Mesenchymal stem cell (in vitro differentiated cells and primary cell): Measurements from ENCODE around the gene MRE11.

ENCODE experiments used
- DNase-seq: peaks from one replicate; pipeline ENCODE4 v3.0.0-alpha.2; 2013
- H2AFZ ChIP-seq: one replicate; pipeline ENCODE4 v1.6.1; 2013; ENCODE audit warnings: low read depth, mild to moderate bottlenecking, control low read depth, inconsistent platforms, low read length, moderate library complexity
- H2AK5ac ChIP-seq: 2 replicates; pipeline ENCODE4 v1.6.1; 2013; ENCODE audit warnings: low read length, moderate library complexity, mild to moderate bottlenecking, inconsistent platforms; ENCODE audit not compliant: severe bottlenecking
- H2BK120ac ChIP-seq: one replicate; pipeline ENCODE4 v1.6.1; 2013; ENCODE audit warnings: low read depth, mild to moderate bottlenecking, inconsistent platforms, low read length, moderate library complexity
- H2BK12ac ChIP-seq, 2 experiments: one replicate each; pipeline ENCODE4 v1.6.1; 2013; ENCODE audit warnings: inconsistent platforms in 2 of 2, low read length in 2 of 2, mild to moderate bottlenecking in 2 of 2, moderate library complexity in 2 of 2, control low read depth in 1 of 2
- H2BK15ac ChIP-seq: one replicate; pipeline ENCODE4 v1.6.1; 2013; ENCODE audit warnings: mild to moderate bottlenecking, low read depth, inconsistent platforms; ENCODE audit not compliant: poor library complexity, severe bottlenecking
- H2BK5ac ChIP-seq: 2 replicates; pipeline ENCODE4 v1.6.1; 2013; ENCODE audit warnings: low read depth, mild to moderate bottlenecking, low read length, control low read depth, inconsistent platforms; ENCODE audit not compliant: poor library complexity, severe bottlenecking
- H3K14ac ChIP-seq, 2 experiments: one replicate each; pipeline ENCODE4 v1.6.1; 2013; ENCODE audit warnings: inconsistent platforms in 2 of 2, low read length in 2 of 2, control low read depth in 1 of 2, mild to moderate bottlenecking in 1 of 2, moderate library complexity in 1 of 2
- H3K18ac ChIP-seq, 2 experiments: one replicate each; pipeline ENCODE4 v1.6.1; 2013; ENCODE audit warnings: inconsistent platforms in 2 of 2, low read length in 2 of 2, control low read depth in 1 of 2, low read depth in 1 of 2, mild to moderate bottlenecking in 1 of 2
- H3K23ac ChIP-seq, 2 experiments: one replicate each; pipeline ENCODE4 v1.6.1; 2013; ENCODE audit warnings: inconsistent platforms in 2 of 2, low read length in 2 of 2, mild to moderate bottlenecking in 2 of 2, moderate library complexity in 2 of 2, control low read depth in 1 of 2
- H3K27ac ChIP-seq: 2 replicates; pipeline ENCODE4 v1.5.1; 2013; ENCODE audit warnings: mild to moderate bottlenecking, moderate library complexity, low read length, control low read depth, inconsistent platforms; ENCODE audit not compliant: poor library complexity, severe bottlenecking
- H3K27me3 ChIP-seq, 2 experiments: 2 replicates each; pipeline versions ENCODE4 v1.6.1 to v1.7.0; 2013; ENCODE audit warnings: low read length in 2 of 2, mild to moderate bottlenecking in 2 of 2, moderate library complexity in 2 of 2, control low read depth in 1 of 2, inconsistent platforms in 1 of 2; ENCODE audit not compliant: control insufficient read depth in 1 of 2, insufficient read depth in 1 of 2
- H3K36me3 ChIP-seq, 2 experiments: 2 replicates each; pipeline versions ENCODE4 v1.6.1 to v1.7.0; 2013; ENCODE audit warnings: low read length in 2 of 2, control low read depth in 1 of 2, inconsistent platforms in 1 of 2, low read depth in 1 of 2, mild to moderate bottlenecking in 1 of 2; ENCODE audit not compliant: insufficient read depth in 2 of 2, control insufficient read depth in 1 of 2
- H3K4ac ChIP-seq, 2 experiments: one replicate each; pipeline ENCODE4 v1.6.1; 2013; ENCODE audit warnings: inconsistent platforms in 2 of 2, low read length in 2 of 2, mild to moderate bottlenecking in 2 of 2, moderate library complexity in 2 of 2, control low read depth in 1 of 2, low read depth in 1 of 2
- H3K4me1 ChIP-seq: 2 replicates; pipeline ENCODE4 v1.6.1; 2013; ENCODE audit warnings: low read depth, low read length, control low read depth; ENCODE audit not compliant: control insufficient read depth, insufficient read depth
- H3K4me2 ChIP-seq: 2 replicates; pipeline ENCODE4 v1.6.1; 2013; ENCODE audit warnings: low read length, mild to moderate bottlenecking, inconsistent platforms; ENCODE audit not compliant: poor library complexity, severe bottlenecking
- H3K4me3 ChIP-seq, 2 experiments: 2 replicates each; pipeline versions ENCODE4 v1.5.1 to v1.7.0; 2013; ENCODE audit warnings: low read length in 2 of 2, mild to moderate bottlenecking in 2 of 2, control low read depth in 1 of 2, low read depth in 1 of 2; ENCODE audit not compliant: insufficient read depth in 1 of 2
- H3K79me1 ChIP-seq: replicated peaks from 2 replicates; pipeline ENCODE4 v1.6.1; 2013; ENCODE audit warnings: mild to moderate bottlenecking, control low read depth, low read length, inconsistent platforms; ENCODE audit not compliant: poor library complexity, severe bottlenecking
- H3K9ac ChIP-seq: 2 replicates; pipeline ENCODE4 v1.7.0; 2013; ENCODE audit warnings: mild to moderate bottlenecking, low read length, moderate library complexity
- H3K9me3 ChIP-seq: 2 replicates; pipeline ENCODE4 v1.7.0; 2013; ENCODE audit warnings: mild to moderate bottlenecking, low read length; ENCODE audit not compliant: control insufficient read depth
- H4K8ac ChIP-seq: one replicate; pipeline ENCODE4 v1.6.1; 2013; ENCODE audit warnings: inconsistent platforms, mild to moderate bottlenecking, low read length, moderate library complexity
- H4K91ac ChIP-seq: one replicate; pipeline ENCODE4 v1.6.1; 2013; ENCODE audit warnings: mild to moderate bottlenecking, low read length, inconsistent platforms
- WGBS: methylation state at CpG from one replicate; pipeline ENCODE4 v1.1.7; 2013; ENCODE audit warnings: mixed read lengths; 5-methylcytosine and 5-hydroxymethylcytosine counted together

MRE11 gene

GRCh38 chr11:94504689-94505293, 11.1 kb upstream of the MRE11 start:
- Histone ChIP-seq H3K36me3 (peaks cover 0 to 18% of the 10 kb centered on the region in 2 experiments), H2BK5ac (no peak overlapping the region), H3K4me3 (no peak overlapping the region), H3K18ac (no peak overlapping the region), H2BK120ac (no peak overlapping the region), H3K27me3 (no peaks in the 10 kb centered on the region), H3K9me3 (no peaks in the 10 kb centered on the region), H3K4ac (no peak overlapping the region), H3K79me1 (no peaks in the 10 kb centered on the region), H4K91ac (no peak overlapping the region), H4K8ac (no peak overlapping the region), H3K14ac (no peak overlapping the region), H3K4me1 (no peaks in the 10 kb centered on the region), H3K23ac (no peak overlapping the region), H3K9ac (no peak overlapping the region), H2AK5ac (no peak overlapping the region), H2BK12ac (no peak overlapping the region), H3K27ac (no peak overlapping the region), H2BK15ac (no peak overlapping the region), H2AFZ (no peak overlapping the region), H3K4me2 (no peak overlapping the region)
- WGBS: no CpG with 5 or more reads among the region's 3 CpGs
- peak; percentile 62 for DNase-seq

GRCh38 chr11:94501522-94501921, 7.9 kb upstream of the MRE11 start:
- no peak overlapping the region for H2AFZ ChIP-seq
- H2BK5ac ChIP-seq: no peak overlapping the region
- H2BK120ac ChIP-seq: no peak overlapping the region
- H3K27me3 ChIP-seq: no peaks in the 10 kb centered on the region
- H3K9ac ChIP-seq: no peak overlapping the region
- no peaks in the 10 kb centered on the region for H3K4me1 ChIP-seq
- H3K79me1 ChIP-seq: peaks cover 1% of the 10 kb centered on the region
- H2BK12ac ChIP-seq: no peak overlapping the region
- no CpG with 5 or more reads among the region's 2 CpGs for WGBS
- no peak overlapping the region for H4K8ac ChIP-seq
- DNase-seq: no peak
- no peak overlapping the region for H3K27ac ChIP-seq
- no peak overlapping the region for H3K23ac ChIP-seq
- H4K91ac ChIP-seq: no peak overlapping the region
- no peaks in the 10 kb centered on the region for H3K9me3 ChIP-seq
- H3K14ac ChIP-seq: no peak overlapping the region
- no peak overlapping the region for H3K4me3 ChIP-seq
- H2AK5ac ChIP-seq: no peak overlapping the region
- no peak overlapping the region for H3K4ac ChIP-seq
- H2BK15ac ChIP-seq: no peak overlapping the region
- H3K36me3 ChIP-seq: peaks cover 4 to 51% of the 10 kb centered on the region in 2 experiments
- no peak overlapping the region for H3K4me2 ChIP-seq
- H3K18ac ChIP-seq: no peak overlapping the region

GRCh38 chr11:94500181-94500580, 6.5 kb upstream of the MRE11 start:
- Histone ChIP-seq H2AK5ac (no peak overlapping the region), H3K9me3 (no peaks in the 10 kb centered on the region), H3K27ac (no peak overlapping the region), H3K4me1 (no peaks in the 10 kb centered on the region), H4K8ac (no peak overlapping the region), H3K4me3 (no peak overlapping the region), H3K4ac (no peak overlapping the region), H2BK12ac (no peak overlapping the region), H3K36me3 (peaks cover 4 to 54% of the 10 kb centered on the region in 2 experiments), H4K91ac (no peak overlapping the region), H2BK15ac (no peak overlapping the region), H3K14ac (no peak overlapping the region), H2AFZ (no peak overlapping the region), H3K79me1 (peaks cover 4% of the 10 kb centered on the region), H3K27me3 (no peaks in the 10 kb centered on the region), H3K4me2 (no peak overlapping the region), H2BK120ac (no peak overlapping the region), H3K23ac (no peak overlapping the region), H3K18ac (no peak overlapping the region), H2BK5ac (no peak overlapping the region), H3K9ac (no peak overlapping the region)
- no peak for DNase-seq
- 100% methylated on average over 1 of the region's 2 CpGs for WGBS

- no peak for DNase-seq
- Histone ChIP-seq H3K27me3 (no peaks in the 10 kb centered on the region), H3K4me1 (no peaks in the 10 kb centered on the region), H2AFZ (peak overlapping the region; percentile 67), H2BK15ac (no peak overlapping the region), H3K18ac (peak overlapping the region in 1 of 2 experiments; percentile 63), H3K9ac (peak overlapping the region; percentile 94), H3K4me2 (peak overlapping the region; percentile 46), H3K27ac (peak overlapping the region; percentile 51), H3K36me3 (peaks cover 4 to 45% of the 10 kb centered on the region in 2 experiments), H3K4me3 (peak overlapping the region; percentile 85 to 91), H4K91ac (no peak overlapping the region), H3K79me1 (peaks cover 19% of the 10 kb centered on the region), H2BK12ac (no peak overlapping the region), H3K9me3 (no peaks in the 10 kb centered on the region), H3K23ac (peak overlapping the region in 1 of 2 experiments; percentile 71), H2AK5ac (no peak overlapping the region), H3K14ac (no peak overlapping the region), H2BK120ac (no peak overlapping the region), H3K4ac (peak overlapping the region in 1 of 2 experiments; percentile 51), H4K8ac (peak overlapping the region; percentile 78), H2BK5ac (no peak overlapping the region)
- 0% methylated on average over 14 of the region's 19 CpGs for WGBS
Observed at GRCh38 chr11:94494126-94494680, 559 bp upstream of the MRE11 start.
